Measurements from ENCODE around the gene NPTN.

Gene NPTN

GRCh38 chr15:73522011-73522410, 111.2 kb downstream of the NPTN start:
- no peak for DNase-seq (ENCODE audit: extremely low read depth in 1 of 2, low read depth in 1 of 2)

GRCh38 chr15:73518876-73519733, 114.1 kb downstream of the NPTN start:
- no peak for DNase-seq (ENCODE audit: extremely low read depth in 1 of 2, low read depth in 1 of 2)

- no peak for DNase-seq (ENCODE audit: extremely low read depth in 1 of 2, low read depth in 1 of 2)
These were observed 114.9 kb downstream of the NPTN start for GRCh38 chr15:73518180-73518862.

- DNase-seq (ENCODE audit: extremely low read depth in 1 of 2, low read depth in 1 of 2), result no peak
These were observed 115.6 kb downstream of the NPTN start for GRCh38 chr15:73517566-73517965.

- DNase-seq (ENCODE audit: extremely low read depth in 1 of 2, low read depth in 1 of 2), result no peak
These were observed 117.7 kb downstream of the NPTN start for GRCh38 chr15:73515527-73515926.

Measured in stimulated activated CD8-positive, alpha-beta memory T cell treated with anti-CD3 and anti-CD28 coated beads, Interleukin-7, amount 100 ng/mL, for 48 hours (primary cell).